HEK293 (cell line): ENCODE data around the gene TXNL1.

Source experiments
- GLI2 ChIP-seq: fragments of 450-650 bp; formaldehyde crosslinking; IDR thresholded peaks from 2 replicates; pipeline ENCODE4; 2017; ENCODE audit warnings: missing biosample characterization, missing genetic modification characterization, low read depth, borderline replicate concordance
- ZBTB48 ChIP-seq: fragments of 450-650 bp; formaldehyde crosslinking; IDR thresholded peaks from 2 replicates; pipeline ENCODE4 v1.5.1; 2016; ENCODE audit warnings: missing biosample characterization, missing genetic modification characterization
- ZFP3 ChIP-seq: fragments of 450-650 bp; formaldehyde crosslinking; IDR thresholded peaks from 2 replicates; pipeline ENCODE4 v1.5.1; 2016; ENCODE audit warnings: low read depth, missing biosample characterization, missing genetic modification characterization
- ZFP41 ChIP-seq: fragments of 450-650 bp; formaldehyde crosslinking; IDR thresholded peaks from 2 replicates; pipeline ENCODE4 v1.5.1; 2016; ENCODE audit warnings: missing biosample characterization, missing genetic modification characterization, borderline replicate concordance
- ZNF133 ChIP-seq: fragments of 450-650 bp; formaldehyde crosslinking; IDR thresholded peaks from 2 replicates; pipeline ENCODE4 v1.5.1; 2016; ENCODE audit warnings: missing biosample characterization, missing genetic modification characterization
- ZNF214 ChIP-seq: fragments of 450-650 bp; formaldehyde crosslinking; IDR thresholded peaks from 2 replicates; pipeline ENCODE4 v1.5.1; 2017; ENCODE audit warnings: missing biosample characterization, mild to moderate bottlenecking, missing genetic modification characterization, borderline replicate concordance
- ZNF350 ChIP-seq: fragments of 450-650 bp; formaldehyde crosslinking; IDR thresholded peaks from 2 replicates; pipeline ENCODE4 v1.5.0; 2017; ENCODE audit warnings: missing biosample characterization, mild to moderate bottlenecking, missing genetic modification characterization
- ZNF768 ChIP-seq: fragments of 450-650 bp; formaldehyde crosslinking; IDR thresholded peaks from 2 replicates; pipeline ENCODE4 v1.5.1; 2018; ENCODE audit warnings: missing biosample characterization, mild to moderate bottlenecking, missing genetic modification characterization
- TF ChIP-seq, protein P1 (sequence below): fragments of 450-650 bp; formaldehyde crosslinking; IDR thresholded peaks from 2 replicates; pipeline ENCODE4 v1.5.1; 2016; ENCODE audit warnings: missing biosample characterization, missing genetic modification characterization
- TF ChIP-seq, protein P2 (sequence below): fragments of 450-650 bp; formaldehyde crosslinking; IDR thresholded peaks from 2 replicates; pipeline ENCODE4 v1.5.1; 2016; ENCODE audit warnings: missing biosample characterization, missing genetic modification characterization
- TF ChIP-seq, protein P3 (sequence below): fragments of 450-650 bp; formaldehyde crosslinking; IDR thresholded peaks from 2 replicates; pipeline ENCODE4 v1.5.1; 2016; ENCODE audit warnings: missing biosample characterization, missing genetic modification characterization
- TF ChIP-seq, protein P4 (sequence below): fragments of 450-650 bp; formaldehyde crosslinking; IDR thresholded peaks from 2 replicates; pipeline ENCODE4 v1.5.1; 2016; ENCODE audit warnings: missing biosample characterization, missing genetic modification characterization
- TF ChIP-seq, protein P5 (sequence below): fragments of 450-650 bp; formaldehyde crosslinking; IDR thresholded peaks from 2 replicates; pipeline ENCODE4 v1.5.1; 2016; ENCODE audit warnings: missing biosample characterization, missing genetic modification characterization

DNA sequence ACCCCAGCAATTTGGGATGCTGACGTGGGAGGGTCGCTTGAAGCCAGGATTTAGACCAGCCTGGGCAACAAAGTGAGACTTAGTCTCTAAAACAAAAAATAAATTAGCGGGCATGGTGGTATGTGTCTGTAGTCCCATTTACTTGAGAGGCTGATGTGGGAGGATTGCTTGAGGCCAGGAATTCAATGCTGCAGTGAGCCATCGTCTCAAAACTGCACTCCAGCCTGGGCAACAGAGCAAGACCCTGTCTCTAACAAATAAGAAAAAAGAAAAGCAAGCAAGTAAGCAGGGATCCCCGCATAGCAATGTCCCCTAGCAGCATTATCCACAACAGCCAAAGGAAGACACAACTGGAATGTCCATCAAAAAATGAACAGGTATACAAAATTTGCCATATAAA lies 3.4 kb downstream of the TXNL1 start:
- TF ChIP-seq ZNF768 (tag by site-specific recombination) (no peak), ZFP3 (no peak), ZFP41 (no peak), ZBTB48 (tag by site-specific recombination) (no peak), ZNF133 (no peak), GLI2 (no peak), ZNF214 (no peak), ZNF350 (tag by site-specific recombination) (no peak)
- TF ChIP-seq, protein P1, sequence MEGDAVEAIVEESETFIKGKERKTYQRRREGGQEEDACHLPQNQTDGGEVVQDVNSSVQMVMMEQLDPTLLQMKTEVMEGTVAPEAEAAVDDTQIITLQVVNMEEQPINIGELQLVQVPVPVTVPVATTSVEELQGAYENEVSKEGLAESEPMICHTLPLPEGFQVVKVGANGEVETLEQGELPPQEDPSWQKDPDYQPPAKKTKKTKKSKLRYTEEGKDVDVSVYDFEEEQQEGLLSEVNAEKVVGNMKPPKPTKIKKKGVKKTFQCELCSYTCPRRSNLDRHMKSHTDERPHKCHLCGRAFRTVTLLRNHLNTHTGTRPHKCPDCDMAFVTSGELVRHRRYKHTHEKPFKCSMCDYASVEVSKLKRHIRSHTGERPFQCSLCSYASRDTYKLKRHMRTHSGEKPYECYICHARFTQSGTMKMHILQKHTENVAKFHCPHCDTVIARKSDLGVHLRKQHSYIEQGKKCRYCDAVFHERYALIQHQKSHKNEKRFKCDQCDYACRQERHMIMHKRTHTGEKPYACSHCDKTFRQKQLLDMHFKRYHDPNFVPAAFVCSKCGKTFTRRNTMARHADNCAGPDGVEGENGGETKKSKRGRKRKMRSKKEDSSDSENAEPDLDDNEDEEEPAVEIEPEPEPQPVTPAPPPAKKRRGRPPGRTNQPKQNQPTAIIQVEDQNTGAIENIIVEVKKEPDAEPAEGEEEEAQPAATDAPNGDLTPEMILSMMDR = no peak
- TF ChIP-seq, protein P2, sequence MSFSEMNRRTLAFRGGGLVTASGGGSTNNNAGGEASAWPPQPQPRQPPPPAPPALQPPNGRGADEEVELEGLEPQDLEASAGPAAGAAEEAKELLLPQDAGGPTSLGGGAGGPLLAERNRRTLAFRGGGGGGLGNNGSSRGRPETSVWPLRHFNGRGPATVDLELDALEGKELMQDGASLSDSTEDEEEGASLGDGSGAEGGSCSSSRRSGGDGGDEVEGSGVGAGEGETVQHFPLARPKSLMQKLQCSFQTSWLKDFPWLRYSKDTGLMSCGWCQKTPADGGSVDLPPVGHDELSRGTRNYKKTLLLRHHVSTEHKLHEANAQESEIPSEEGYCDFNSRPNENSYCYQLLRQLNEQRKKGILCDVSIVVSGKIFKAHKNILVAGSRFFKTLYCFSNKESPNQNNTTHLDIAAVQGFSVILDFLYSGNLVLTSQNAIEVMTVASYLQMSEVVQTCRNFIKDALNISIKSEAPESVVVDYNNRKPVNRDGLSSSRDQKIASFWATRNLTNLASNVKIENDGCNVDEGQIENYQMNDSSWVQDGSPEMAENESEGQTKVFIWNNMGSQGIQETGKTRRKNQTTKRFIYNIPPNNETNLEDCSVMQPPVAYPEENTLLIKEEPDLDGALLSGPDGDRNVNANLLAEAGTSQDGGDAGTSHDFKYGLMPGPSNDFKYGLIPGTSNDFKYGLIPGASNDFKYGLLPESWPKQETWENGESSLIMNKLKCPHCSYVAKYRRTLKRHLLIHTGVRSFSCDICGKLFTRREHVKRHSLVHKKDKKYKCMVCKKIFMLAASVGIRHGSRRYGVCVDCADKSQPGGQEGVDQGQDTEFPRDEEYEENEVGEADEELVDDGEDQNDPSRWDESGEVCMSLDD (tag by site-specific recombination) = no peak
- TF ChIP-seq, protein P3, sequence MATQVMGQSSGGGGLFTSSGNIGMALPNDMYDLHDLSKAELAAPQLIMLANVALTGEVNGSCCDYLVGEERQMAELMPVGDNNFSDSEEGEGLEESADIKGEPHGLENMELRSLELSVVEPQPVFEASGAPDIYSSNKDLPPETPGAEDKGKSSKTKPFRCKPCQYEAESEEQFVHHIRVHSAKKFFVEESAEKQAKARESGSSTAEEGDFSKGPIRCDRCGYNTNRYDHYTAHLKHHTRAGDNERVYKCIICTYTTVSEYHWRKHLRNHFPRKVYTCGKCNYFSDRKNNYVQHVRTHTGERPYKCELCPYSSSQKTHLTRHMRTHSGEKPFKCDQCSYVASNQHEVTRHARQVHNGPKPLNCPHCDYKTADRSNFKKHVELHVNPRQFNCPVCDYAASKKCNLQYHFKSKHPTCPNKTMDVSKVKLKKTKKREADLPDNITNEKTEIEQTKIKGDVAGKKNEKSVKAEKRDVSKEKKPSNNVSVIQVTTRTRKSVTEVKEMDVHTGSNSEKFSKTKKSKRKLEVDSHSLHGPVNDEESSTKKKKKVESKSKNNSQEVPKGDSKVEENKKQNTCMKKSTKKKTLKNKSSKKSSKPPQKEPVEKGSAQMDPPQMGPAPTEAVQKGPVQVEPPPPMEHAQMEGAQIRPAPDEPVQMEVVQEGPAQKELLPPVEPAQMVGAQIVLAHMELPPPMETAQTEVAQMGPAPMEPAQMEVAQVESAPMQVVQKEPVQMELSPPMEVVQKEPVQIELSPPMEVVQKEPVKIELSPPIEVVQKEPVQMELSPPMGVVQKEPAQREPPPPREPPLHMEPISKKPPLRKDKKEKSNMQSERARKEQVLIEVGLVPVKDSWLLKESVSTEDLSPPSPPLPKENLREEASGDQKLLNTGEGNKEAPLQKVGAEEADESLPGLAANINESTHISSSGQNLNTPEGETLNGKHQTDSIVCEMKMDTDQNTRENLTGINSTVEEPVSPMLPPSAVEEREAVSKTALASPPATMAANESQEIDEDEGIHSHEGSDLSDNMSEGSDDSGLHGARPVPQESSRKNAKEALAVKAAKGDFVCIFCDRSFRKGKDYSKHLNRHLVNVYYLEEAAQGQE = no peak
- TF ChIP-seq, protein P4, sequence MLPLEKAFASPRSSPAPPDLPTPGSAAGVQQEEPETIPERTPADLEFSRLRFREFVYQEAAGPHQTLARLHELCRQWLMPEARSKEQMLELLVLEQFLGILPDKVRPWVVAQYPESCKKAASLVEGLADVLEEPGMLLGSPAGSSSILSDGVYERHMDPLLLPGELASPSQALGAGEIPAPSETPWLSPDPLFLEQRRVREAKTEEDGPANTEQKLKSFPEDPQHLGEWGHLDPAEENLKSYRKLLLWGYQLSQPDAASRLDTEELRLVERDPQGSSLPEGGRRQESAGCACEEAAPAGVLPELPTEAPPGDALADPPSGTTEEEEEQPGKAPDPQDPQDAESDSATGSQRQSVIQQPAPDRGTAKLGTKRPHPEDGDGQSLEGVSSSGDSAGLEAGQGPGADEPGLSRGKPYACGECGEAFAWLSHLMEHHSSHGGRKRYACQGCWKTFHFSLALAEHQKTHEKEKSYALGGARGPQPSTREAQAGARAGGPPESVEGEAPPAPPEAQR (tag by site-specific recombination) = no peak
- TF ChIP-seq, protein P5, sequence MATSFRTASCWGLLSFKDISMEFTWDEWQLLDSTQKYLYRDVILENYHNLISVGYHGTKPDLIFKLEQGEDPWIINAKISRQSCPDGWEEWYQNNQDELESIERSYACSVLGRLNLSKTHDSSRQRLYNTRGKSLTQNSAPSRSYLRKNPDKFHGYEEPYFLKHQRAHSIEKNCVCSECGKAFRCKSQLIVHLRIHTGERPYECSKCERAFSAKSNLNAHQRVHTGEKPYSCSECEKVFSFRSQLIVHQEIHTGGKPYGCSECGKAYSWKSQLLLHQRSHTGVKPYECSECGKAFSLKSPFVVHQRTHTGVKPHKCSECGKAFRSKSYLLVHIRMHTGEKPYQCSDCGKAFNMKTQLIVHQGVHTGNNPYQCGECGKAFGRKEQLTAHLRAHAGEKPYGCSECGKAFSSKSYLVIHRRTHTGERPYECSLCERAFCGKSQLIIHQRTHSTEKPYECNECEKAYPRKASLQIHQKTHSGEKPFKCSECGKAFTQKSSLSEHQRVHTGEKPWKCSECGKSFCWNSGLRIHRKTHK (tag by site-specific recombination) = no peak
